ENCODE measurements around the gene FUT8. TPM values are rescaled to one million over a fixed set of nuclear protein-coding genes. Genes with fewer than 3 reads are reported as not detected.

Gene FUT8
- total and polyA plus RNA-seq, 2 of the 8 experiments (the other 6 are each of a cell fraction or from before 2014, with no cell fraction given) = 10.5 to 25.1 TPM

DNA sequence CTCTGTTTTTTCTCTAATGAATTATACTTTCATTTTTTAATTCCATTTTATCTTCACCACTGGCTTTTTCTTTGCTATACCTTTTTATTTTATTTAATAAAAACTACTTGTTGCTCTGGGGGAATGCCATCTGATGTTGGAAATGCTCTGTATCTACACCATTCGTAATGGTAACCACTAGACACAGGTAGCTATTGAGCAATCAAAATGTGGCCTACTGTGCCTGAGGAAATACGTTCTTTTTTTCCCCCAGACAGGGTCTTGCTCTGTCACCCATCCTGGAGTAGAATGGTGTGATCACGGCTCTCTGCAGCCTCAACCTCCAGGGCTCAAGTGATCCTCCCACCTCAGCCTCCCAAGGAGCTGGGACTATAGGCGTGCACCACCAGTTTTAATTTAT, 140.2 kb downstream of the FUT8 start:
- ChIA-PET POLR2A (ENCODE audit: partially characterized antibody) (no interaction called here), CTCF (ENCODE audit: partially characterized antibody) (interaction anchor here (0.7 to 1.5 kb wide), 2 partner anchors 10 to 402 kb away, joined by 3 read pairs; no protein-coding TSS in a partner anchor)
- DNase-seq (ENCODE audit: low read depth in 1 of 2, low spot score in 2 of 2) (no peak), FAIRE-seq (no peak)
- H2AFZ ChIP-seq (ENCODE audit: low read length) = no peak overlapping the region
- H2AK5ac ChIP-seq (ENCODE audit: low read depth, low read length) = no peak overlapping the region
- no peaks in the 10 kb centered on the region for H3K79me1 ChIP-seq (ENCODE audit: low read depth, low read length)
- no peak overlapping the region for H4K5ac ChIP-seq (ENCODE audit: insufficient read length, low read depth, low read length)
- no peak overlapping the region for H3K4me3 ChIP-seq (ENCODE audit: extremely low read depth in 1 of 4, insufficient read depth in 2 of 4, low read depth in 3 of 4, low read length in 4 of 4)
- H3K18ac ChIP-seq (ENCODE audit: extremely low read depth, low read length) = no peak overlapping the region
- H2BK20ac ChIP-seq (ENCODE audit: low read length) = no peak overlapping the region
- H4K20me1 ChIP-seq (replicated peaks in 1 of 2; ENCODE audit: control insufficient read depth in 1 of 2, insufficient read depth in 2 of 2, low read length in 2 of 2) = no peaks in the 10 kb centered on the region
- no peak overlapping the region for H2BK12ac ChIP-seq (ENCODE audit: low read depth, low read length)
- no peak overlapping the region for H2BK15ac ChIP-seq (ENCODE audit: low read length)
- H2BK5ac ChIP-seq (ENCODE audit: low read depth, low read length) = no peak overlapping the region
- H3K4me2 ChIP-seq (ENCODE audit: insufficient read depth in 1 of 2, low read depth in 2 of 2, low read length in 2 of 2) = no peak overlapping the region
- no peaks in the 10 kb centered on the region for H3K79me2 ChIP-seq (ENCODE audit: control insufficient read depth in 1 of 2, insufficient read depth in 2 of 2, low read length in 2 of 2)
- 0 out of 7 replicates have a peak, but pooled peaks cover 0 to 5% (median 0%) of the 10 kb centered on the region in 4 experiments for H3K4me1 ChIP-seq (replicated peaks in 1 of 4; ENCODE audit: control insufficient read depth in 3 of 4, insufficient read depth in 4 of 4, low read length in 3 of 4)
- no peaks in the 10 kb centered on the region for H3K23me2 ChIP-seq (ENCODE audit: low read depth, low read length)
- no peak overlapping the region for H4K91ac ChIP-seq (replicated peaks; ENCODE audit: insufficient read length, low read length)
- no peaks in the 10 kb centered on the region for H3K36me3 ChIP-seq (ENCODE audit: control insufficient read depth in 2 of 4, insufficient read depth in 4 of 4, low read length in 3 of 4)
- no peak overlapping the region for H3K27ac ChIP-seq (ENCODE audit: low read depth, low read length)
- no peak overlapping the region for H3K14ac ChIP-seq (ENCODE audit: insufficient read length)
- H4K8ac ChIP-seq (ENCODE audit: extremely low read depth, insufficient read depth, low read length) = no peak overlapping the region
- H3K9ac ChIP-seq (replicated peaks in 1 of 4; ENCODE audit: extremely low read depth in 1 of 4, low read depth in 3 of 4, low read length in 3 of 4) = no peak overlapping the region
- no peaks in the 10 kb centered on the region for H3K9me3 ChIP-seq (ENCODE audit: insufficient read depth in 2 of 2, low read depth in 1 of 2, low read length in 1 of 2)
- WGBS, 2 experiments (ENCODE audit: extremely low coverage in 1 of 2, insufficient coverage in 1 of 2, insufficient read length in 1 of 2, insufficient replicate concordance in 2 of 2, low coverage in 1 of 2, low lambda C conversion rate in 2 of 2, missing lambda C conversion rate in 1 of 2) = 92% methylated on average over 4 of the region's 4 CpGs; no CpG with 5 or more reads in 1 of the 2 experiments
- TF ChIP-seq CEBPB (IDR thresholded peaks at IDR 0.05; ENCODE audit: low read depth, low read length) = 0 out of 2 replicates have a peak, but pooled peaks have one; percentile 50
- TF ChIP-seq RBBP5 (IDR thresholded peaks at IDR 0.05; ENCODE audit: borderline replicate concordance, low read depth, low read length) = no peak
- no peak for TF ChIP-seq EGR1 (IDR thresholded peaks at IDR 0.05; ENCODE audit: borderline replicate concordance, low read depth, low read length)
- TF ChIP-seq TAF1 (IDR thresholded peaks at IDR 0.05; ENCODE audit: low read depth, low read length) = no peak
- TF ChIP-seq SUZ12 (IDR thresholded peaks at IDR 0.05; ENCODE audit: low read length) = no peak
- H2BK120ac ChIP-seq (replicated peaks; ENCODE audit: low read depth, low read length) = no peak overlapping the region
- no peaks in the 10 kb centered on the region for H3K27me3 ChIP-seq (replicated peaks in 1 of 4; ENCODE audit: control insufficient read depth in 3 of 4, extremely low read depth in 1 of 4, insufficient read depth in 3 of 4, low read length in 3 of 4)
- H3K4ac ChIP-seq (replicated peaks; ENCODE audit: insufficient read length, low read depth, low read length) = no peak overlapping the region
- no peak overlapping the region for H3K23ac ChIP-seq (ENCODE audit: insufficient read length)
- H3K56ac ChIP-seq (replicated peaks; ENCODE audit: insufficient read length, low read depth, low read length) = no peak overlapping the region

Measured in H1 (cell line).